Measurements from ENCODE around the gene TGM5. TPM values are rescaled to one million over a fixed set of nuclear protein-coding genes. Genes with fewer than 3 reads are reported as not detected.

TGM5 gene
- not detected for total RNA-seq (2021; fragmentation: NEBNext Ultra II Directional; extraction: Animal tissue kit (Norgen Biotek cat#: 25700))
- long read RNA-seq = 0 reads

- Mint-ChIP-seq H3K27ac (no peak within 1 kb of the TSS), H3K4me3 (no peak within 1 kb of the TSS), H3K27me3 (ENCODE audit: insufficient read depth) (peaks cover 72% of the 10 kb centered on the region), H3K4me1 (ENCODE audit: low read depth) (no peaks in the 10 kb centered on the region), H3K9me3 (peaks cover under 1% of the 10 kb centered on the region; the same call in 1 of the 2 replicates), H3K36me3 (ENCODE audit: low read depth) (no peaks in the 10 kb centered on the region)
- no peak for DNase-seq
- TF ChIP-seq CTCF (IDR thresholded peaks at IDR 0.05) = no peak
Observed at GRCh38 chr15:43266834-43267233, at the start of gene TGM5. Gene TGM5 (minus strand): TSS chr15:43266928. CDS start chr15:43266849, 79 bp downstream.

DNA sequence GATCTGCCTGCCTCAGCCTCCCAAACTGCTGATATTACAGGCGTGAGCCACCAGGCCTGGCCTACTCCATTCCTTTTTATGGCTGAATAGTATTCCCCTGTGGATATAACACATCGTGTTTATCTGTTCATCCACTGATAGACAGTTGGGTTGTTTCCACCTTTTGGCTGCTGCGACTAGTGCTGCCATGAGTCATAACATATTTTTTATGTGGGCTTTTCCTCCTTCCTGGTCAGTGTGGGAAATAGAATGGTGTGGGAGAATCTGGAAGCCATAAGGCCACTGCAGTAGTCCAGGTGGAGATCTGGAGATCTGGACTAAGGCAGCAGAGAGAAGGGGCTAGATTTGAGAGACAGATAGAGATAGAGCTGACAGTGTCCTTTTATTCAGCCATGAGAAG, 47.4 kb upstream of the TGM5 start:
- Mint-ChIP-seq H3K4me1 (ENCODE audit: low read depth) (peaks cover 8% of the 10 kb centered on the region; the same call in 1 of the 2 replicates), H3K27ac (no peak overlapping the region), H3K4me3 (no peak overlapping the region), H3K9me3 (no peaks in the 10 kb centered on the region), H3K27me3 (ENCODE audit: insufficient read depth) (peaks cover 14% of the 10 kb centered on the region), H3K36me3 (ENCODE audit: low read depth) (no peaks in the 10 kb centered on the region)
- no peak for TF ChIP-seq CTCF (IDR thresholded peaks at IDR 0.05)
- no peak for DNase-seq

DNA sequence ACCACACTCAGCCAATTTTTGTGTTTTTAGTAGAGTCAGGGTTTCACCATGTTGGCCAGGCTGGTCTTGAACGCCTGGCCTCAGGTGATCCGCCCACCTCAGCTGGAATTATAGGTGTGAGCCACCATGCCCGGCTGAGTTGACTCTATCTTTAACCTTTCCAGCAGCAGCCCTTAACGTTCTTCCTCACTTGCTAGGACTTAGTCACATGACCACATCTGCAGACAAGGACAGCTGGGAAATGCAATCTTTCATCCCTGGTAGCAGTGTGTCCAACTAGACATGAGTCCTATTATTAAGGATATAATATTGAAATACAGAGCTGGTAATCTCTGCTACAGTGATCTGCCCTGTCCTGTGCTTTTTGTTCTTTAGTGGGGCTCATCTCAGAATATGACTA, 45.6 kb upstream of the TGM5 start:
- Mint-ChIP-seq H3K4me1 (ENCODE audit: low read depth) (peaks cover 8% of the 10 kb centered on the region), H3K27me3 (ENCODE audit: insufficient read depth) (peaks cover 18% of the 10 kb centered on the region), H3K36me3 (ENCODE audit: low read depth) (no peaks in the 10 kb centered on the region), H3K4me3 (no peak overlapping the region), H3K27ac (no peak overlapping the region), H3K9me3 (no peaks in the 10 kb centered on the region)
- no peak for TF ChIP-seq CTCF (IDR thresholded peaks at IDR 0.05)
- DNase-seq = no peak

GRCh38 chr15:43302205-43302817, 35.6 kb upstream of the TGM5 start, which contains the start of gene TGM7:
Gene TGM7 (minus strand): TSS chr15:43302255.
- no peak for DNase-seq

GRCh38 chr15:43299884-43300283, 33.2 kb upstream of the TGM5 start:
- DNase-seq = no peak
- Mint-ChIP-seq H3K4me1 (ENCODE audit: low read depth) (no peaks in the 10 kb centered on the region), H3K9me3 (no peaks in the 10 kb centered on the region), H3K4me3 (no peak overlapping the region), H3K36me3 (ENCODE audit: low read depth) (no peaks in the 10 kb centered on the region), H3K27ac (no peak overlapping the region), H3K27me3 (ENCODE audit: insufficient read depth) (peaks cover 44% of the 10 kb centered on the region)
- TF ChIP-seq CTCF (IDR thresholded peaks at IDR 0.05) = no peak

More at GRCh38 chr15:43302205-43302817, 35.6 kb upstream of the TGM5 start, which contains the start of gene TGM7:
- H3K27me3 Mint-ChIP-seq (ENCODE audit: insufficient read depth) = peaks cover 44% of the 10 kb centered on the region
- H3K4me3 Mint-ChIP-seq = no peak within 1 kb of the TSS
- no peak within 1 kb of the TSS for H3K27ac Mint-ChIP-seq
- H3K9me3 Mint-ChIP-seq = no peaks in the 10 kb centered on the region
- no peak for TF ChIP-seq CTCF (IDR thresholded peaks at IDR 0.05)
- H3K4me1 Mint-ChIP-seq (ENCODE audit: low read depth) = no peaks in the 10 kb centered on the region
- H3K36me3 Mint-ChIP-seq (ENCODE audit: low read depth) = no peaks in the 10 kb centered on the region
